Activated naive CD4-positive, alpha-beta T cell treated with anti-CD3 and anti-CD28 coated beads for 36 hours (primary cell): ENCODE measurements around the gene SLC16A9. TPM values are rescaled to one million over a fixed set of nuclear protein-coding genes. Genes with fewer than 3 reads are reported as not detected.
"Not testable (repeated sequence)": the region's sequence is repeated elsewhere in the genome, so short reads cannot be mapped to it uniquely, and the experiment has no call there.

Experiments
- CTCF ChIA-PET: fragments of 350-600 bp; sonication (Branson Sonifier 250); formaldehyde crosslinking; loops from one replicate; lab custom pipeline; 2021; ENCODE audit warnings: antibody characterized with exemption; lab: Charles Lee
- DNase-seq: peaks from one replicate; pipeline ENCODE4 v3.0.0-alpha.2; 2020
- H3K27ac Mint-ChIP-seq: one replicate; pipeline ENCODE4 v1.8.0; 2021; ENCODE audit warnings: mild to moderate bottlenecking, mixed read lengths
- H3K27me3 Mint-ChIP-seq: one replicate; pipeline ENCODE4 v1.8.0; 2021; ENCODE audit warnings: low read depth, mixed read lengths
- H3K36me3 Mint-ChIP-seq: one replicate; pipeline ENCODE4 v1.8.0; 2021; ENCODE audit warnings: low read depth, mixed read lengths
- H3K4me1 Mint-ChIP-seq: one replicate; pipeline ENCODE4 v1.8.0; 2021; ENCODE audit warnings: low read depth, mixed read lengths
- H3K4me3 Mint-ChIP-seq: one replicate; pipeline ENCODE4 v1.8.0; 2021; ENCODE audit warnings: mild to moderate bottlenecking, moderate library complexity, mixed read lengths
- H3K9me3 Mint-ChIP-seq: one replicate; pipeline ENCODE4 v1.8.0; 2021; ENCODE audit warnings: mixed read lengths
- intact Hi-C: fragments of 100-400 bp; cut with micrococcal nuclease; formaldehyde crosslinking; loops from one replicate; pipeline ENCODE4 v1.15.1; 2023
- total RNA-seq, 2 experiments: library from RNA; stranded (reverse); gene quantifications; one replicate each; pipeline ENCODE4 v1.2.3, GENCODE V29; 2021

The SLC16A9 gene, protein sequence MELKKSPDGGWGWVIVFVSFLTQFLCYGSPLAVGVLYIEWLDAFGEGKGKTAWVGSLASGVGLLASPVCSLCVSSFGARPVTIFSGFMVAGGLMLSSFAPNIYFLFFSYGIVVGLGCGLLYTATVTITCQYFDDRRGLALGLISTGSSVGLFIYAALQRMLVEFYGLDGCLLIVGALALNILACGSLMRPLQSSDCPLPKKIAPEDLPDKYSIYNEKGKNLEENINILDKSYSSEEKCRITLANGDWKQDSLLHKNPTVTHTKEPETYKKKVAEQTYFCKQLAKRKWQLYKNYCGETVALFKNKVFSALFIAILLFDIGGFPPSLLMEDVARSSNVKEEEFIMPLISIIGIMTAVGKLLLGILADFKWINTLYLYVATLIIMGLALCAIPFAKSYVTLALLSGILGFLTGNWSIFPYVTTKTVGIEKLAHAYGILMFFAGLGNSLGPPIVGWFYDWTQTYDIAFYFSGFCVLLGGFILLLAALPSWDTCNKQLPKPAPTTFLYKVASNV
- total RNA-seq = under 1 TPM; 0.84 to 0.86 TPM

- peak; percentile 89 for DNase-seq
- Mint-ChIP-seq H3K9me3 (no peaks in the 10 kb centered on the region), H3K27me3 (peaks cover 62% of the 10 kb centered on the region), H3K36me3 (no peaks in the 10 kb centered on the region), H3K27ac (no peak within 1 kb of the TSS), H3K4me3 (peak within 1 kb of the TSS; percentile 72), H3K4me1 (peaks cover 8% of the 10 kb centered on the region)
- CTCF ChIA-PET = interaction anchor here (0.6 to 1.7 kb wide), 8 partner anchors 8 to 198 kb away, joined by 3 to 8 read pairs (median 3); partner anchors contain the start of gene CCDC6
- intact Hi-C loops = loop anchor here (1.0 to 5.0 kb wide), 6 partner anchors 82 to 1442 kb away; partner anchors contain the start of genes CCDC6, CDK1, CISD1 and IPMK
Observed at GRCh38 chr10:59709395-59710125, at the start of gene SLC16A9. SLC16A9 (minus strand) TSS chr10:59709850; CDS start chr10:59684291, 25,559 bp downstream.

DNA sequence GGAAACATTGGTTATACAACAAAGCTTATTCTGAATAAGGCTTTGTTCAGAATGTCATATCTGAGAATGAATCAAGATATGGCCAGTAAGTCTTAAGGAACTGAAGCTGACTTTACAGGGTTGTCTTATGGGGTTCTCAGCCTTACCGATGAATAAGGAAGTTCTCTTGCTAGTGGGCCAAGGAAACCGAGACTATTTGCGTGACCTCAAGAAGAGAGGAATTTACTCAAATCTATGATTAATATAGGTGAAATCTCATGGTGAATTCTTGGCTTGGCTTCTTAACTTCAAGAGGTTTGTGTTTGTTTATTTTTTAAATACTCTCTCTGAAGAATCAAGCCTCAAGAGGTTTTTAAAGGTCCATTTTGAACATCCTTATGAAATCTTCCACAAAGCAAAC, 48.3 kb upstream of the SLC16A9 start:
- intact Hi-C loops = no loop called here

DNA sequence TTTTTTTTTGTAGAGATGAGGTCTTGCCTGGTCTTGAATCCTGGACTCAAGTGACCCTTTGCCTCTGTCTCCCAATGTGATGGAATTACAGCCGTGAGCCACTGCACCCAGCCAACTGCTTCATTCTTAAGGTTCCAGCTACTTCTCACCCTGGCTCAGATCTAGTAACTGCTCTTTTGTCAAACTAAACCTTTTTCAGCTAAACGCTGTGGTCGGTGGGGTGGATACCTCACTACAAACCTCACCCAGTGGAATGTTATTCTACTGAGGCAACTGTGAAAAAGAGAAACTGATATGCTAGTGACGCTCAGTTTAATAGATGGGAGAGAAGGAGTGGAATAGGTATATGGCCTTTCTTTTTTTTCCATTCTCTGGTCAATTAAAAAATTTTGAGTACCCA, 45.3 kb upstream of the SLC16A9 start:
- intact Hi-C loops = no loop called here
- DNase-seq = no peak
- H3K27ac Mint-ChIP-seq = no peak overlapping the region
- CTCF ChIA-PET = no interaction called here
- no peak overlapping the region for H3K4me3 Mint-ChIP-seq
- H3K36me3 Mint-ChIP-seq = no peaks in the 10 kb centered on the region
- no peaks in the 10 kb centered on the region for H3K9me3 Mint-ChIP-seq
- H3K4me1 Mint-ChIP-seq = no peaks in the 10 kb centered on the region
- peaks cover 16% of the 10 kb centered on the region for H3K27me3 Mint-ChIP-seq

More for the DNA sequence above, 48.3 kb upstream of the SLC16A9 start:
- Mint-ChIP-seq H3K27ac (no peak overlapping the region), H3K27me3 (peaks cover 3% of the 10 kb centered on the region), H3K36me3 (no peaks in the 10 kb centered on the region), H3K4me3 (no peak overlapping the region), H3K4me1 (no peaks in the 10 kb centered on the region), H3K9me3 (peaks cover 7% of the 10 kb centered on the region)
- no peak for DNase-seq
- CTCF ChIA-PET = no interaction called here

DNA sequence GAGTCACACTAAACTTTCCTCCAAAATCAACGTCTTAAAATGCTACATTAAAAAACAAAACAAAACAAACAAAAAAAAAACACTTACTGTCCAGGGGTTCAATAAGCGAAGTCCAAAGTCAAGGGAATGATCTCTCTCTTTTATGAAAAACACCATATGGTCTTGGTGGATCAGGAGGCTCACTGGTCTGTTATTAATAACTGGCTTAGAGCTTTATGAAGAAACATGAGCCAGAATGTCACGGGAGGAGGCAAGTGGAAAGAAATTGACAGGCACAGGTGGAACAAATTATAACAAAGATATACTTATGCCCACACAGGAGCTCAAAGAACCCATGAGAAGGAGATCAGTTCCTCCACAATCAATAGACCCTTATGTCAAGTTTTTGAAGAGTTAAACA, 43.6 kb upstream of the SLC16A9 start, which contains the start of gene MRLN:
TSS of gene MRLN (minus strand) at position 189 of the 400 bp plus-strand sequence.
- Mint-ChIP-seq H3K36me3 (no peaks in the 10 kb centered on the region), H3K4me3 (no peak within 1 kb of the TSS), H3K4me1 (no peaks in the 10 kb centered on the region), H3K9me3 (no peaks in the 10 kb centered on the region), H3K27ac (no peak within 1 kb of the TSS), H3K27me3 (peaks cover 22% of the 10 kb centered on the region)
- DNase-seq = no peak
- CTCF ChIA-PET = no interaction called here
- intact Hi-C loops = no loop called here

- Mint-ChIP-seq H3K4me3 (no peak overlapping the region), H3K27me3 (peaks cover 28% of the 10 kb centered on the region), H3K27ac (no peak overlapping the region), H3K4me1 (no peaks in the 10 kb centered on the region), H3K9me3 (no peaks in the 10 kb centered on the region), H3K36me3 (no peaks in the 10 kb centered on the region)
- CTCF ChIA-PET = interaction anchor here (2.3 kb wide), 1 partner anchor 127 kb away, joined by 7 read pairs; no protein-coding TSS in a partner anchor
- intact Hi-C loops = no loop called here
- DNase-seq = no peak
Observed at GRCh38 chr10:59752278-59752940, 42.8 kb upstream of the SLC16A9 start.

DNA sequence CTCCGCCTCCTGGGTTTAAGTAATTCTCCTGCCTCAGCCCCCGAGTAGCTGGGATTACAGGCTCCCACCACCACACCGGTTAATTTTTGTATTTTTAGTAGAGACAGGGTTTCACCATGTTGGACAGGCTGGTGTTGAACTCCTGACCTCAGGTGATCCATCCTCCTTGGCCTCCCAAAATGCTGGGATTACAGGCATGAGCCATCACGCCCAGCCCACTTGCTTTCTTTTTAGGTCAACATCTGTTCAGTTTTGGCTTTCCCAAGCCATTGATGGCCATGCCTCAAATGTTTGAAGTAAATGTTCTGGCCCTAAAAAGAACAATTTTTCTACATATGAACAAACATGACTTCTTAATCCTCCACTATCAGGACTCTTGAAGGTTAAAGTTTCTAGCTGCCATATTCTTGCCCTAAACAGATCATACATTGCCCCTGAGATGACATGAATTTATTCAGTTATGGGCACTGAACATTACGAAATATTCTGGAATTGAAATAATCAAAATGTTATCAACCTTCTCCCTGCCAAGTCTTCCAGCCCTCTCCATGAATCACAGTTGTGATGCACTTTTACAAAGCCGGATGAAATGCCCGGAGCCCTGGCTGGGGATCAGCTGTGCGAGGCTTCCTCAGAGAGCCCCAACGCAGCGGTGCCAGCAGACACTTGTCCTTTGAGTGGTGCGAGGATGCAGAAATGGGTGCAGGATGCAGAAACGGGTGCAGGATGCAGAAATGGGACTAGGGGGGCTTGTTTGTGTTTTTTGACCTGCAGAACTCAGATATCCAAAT, 40.7 kb upstream of the SLC16A9 start:
- Mint-ChIP-seq H3K4me1 (no peaks in the 10 kb centered on the region), H3K27ac (no peak overlapping the region), H3K27me3 (peaks cover 30% of the 10 kb centered on the region), H3K4me3 (no peak overlapping the region), H3K9me3 (no peaks in the 10 kb centered on the region), H3K36me3 (no peaks in the 10 kb centered on the region)
- CTCF ChIA-PET = interaction anchor here (0.6 to 2.3 kb wide), 2 partner anchors 123 to 125 kb away, joined by 4 to 7 read pairs; no protein-coding TSS in a partner anchor
- no peak for DNase-seq
- intact Hi-C loops = no loop called here

- Mint-ChIP-seq H3K4me3 (no peak overlapping the region), H3K27ac (no peak overlapping the region), H3K4me1 (no peaks in the 10 kb centered on the region), H3K9me3 (peaks cover 2% of the 10 kb centered on the region), H3K36me3 (no peaks in the 10 kb centered on the region), H3K27me3 (peaks cover 30% of the 10 kb centered on the region)
- intact Hi-C loops = no loop called here
- CTCF ChIA-PET = no interaction called here
- DNase-seq = no peak
Observed at GRCh38 chr10:59748834-59749233, 39.2 kb upstream of the SLC16A9 start.

DNA sequence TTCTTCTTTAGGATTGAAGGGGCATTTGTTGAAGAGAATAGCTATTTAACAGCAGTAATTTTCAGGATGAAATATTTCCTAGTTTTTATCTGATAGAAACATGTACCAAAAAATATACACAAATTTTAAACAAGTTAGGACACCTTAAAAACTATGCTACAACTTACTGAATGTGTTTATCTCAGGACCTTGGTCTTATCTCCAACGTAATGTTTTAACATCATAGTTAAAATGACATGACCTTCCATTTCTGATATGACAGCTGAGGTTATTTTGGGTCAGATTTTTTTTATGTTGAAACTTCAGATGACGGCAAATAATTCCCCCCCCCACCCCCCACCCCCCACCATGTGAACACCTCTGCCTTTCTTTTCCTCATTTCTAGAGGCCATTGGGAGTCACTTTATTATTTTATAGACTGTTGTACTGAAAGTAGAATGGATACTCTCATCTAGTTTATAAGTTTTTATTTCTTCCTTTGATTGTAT, 35.6 kb upstream of the SLC16A9 start:
- Mint-ChIP-seq H3K4me3 (no peak overlapping the region), H3K27me3 (peaks cover 17% of the 10 kb centered on the region), H3K9me3 (peaks cover 5% of the 10 kb centered on the region), H3K36me3 (no peaks in the 10 kb centered on the region), H3K4me1 (no peaks in the 10 kb centered on the region), H3K27ac (no peak overlapping the region)
- no peak for DNase-seq
- CTCF ChIA-PET = no interaction called here
- intact Hi-C loops = no loop called here

DNA sequence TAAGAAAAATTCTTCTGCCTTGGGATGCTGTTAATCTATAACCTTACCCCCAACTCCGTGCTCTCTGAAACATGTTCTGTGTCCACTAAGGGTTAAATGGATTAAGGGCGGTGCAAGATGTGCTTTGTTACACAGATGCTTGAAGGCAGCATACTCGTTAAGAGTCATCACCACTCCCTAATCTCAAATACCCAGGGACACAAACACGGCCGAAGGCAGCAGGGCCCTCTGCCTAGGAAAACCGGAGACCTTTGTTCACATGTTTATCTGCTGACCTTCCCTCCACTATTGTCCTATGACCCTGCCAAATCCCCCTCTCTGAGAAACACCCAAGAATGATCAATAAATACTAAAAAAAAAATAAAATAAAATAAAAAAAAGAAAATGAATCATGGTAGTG, 35.1 kb upstream of the SLC16A9 start:
- H3K27ac Mint-ChIP-seq, CTCF ChIA-PET, DNase-seq, H3K9me3 Mint-ChIP-seq, intact Hi-C loops, H3K36me3 Mint-ChIP-seq, H3K4me3 Mint-ChIP-seq, H3K4me1 Mint-ChIP-seq: not testable (repeated sequence)
- peaks cover 16% of the 10 kb centered on the region for H3K27me3 Mint-ChIP-seq

DNA sequence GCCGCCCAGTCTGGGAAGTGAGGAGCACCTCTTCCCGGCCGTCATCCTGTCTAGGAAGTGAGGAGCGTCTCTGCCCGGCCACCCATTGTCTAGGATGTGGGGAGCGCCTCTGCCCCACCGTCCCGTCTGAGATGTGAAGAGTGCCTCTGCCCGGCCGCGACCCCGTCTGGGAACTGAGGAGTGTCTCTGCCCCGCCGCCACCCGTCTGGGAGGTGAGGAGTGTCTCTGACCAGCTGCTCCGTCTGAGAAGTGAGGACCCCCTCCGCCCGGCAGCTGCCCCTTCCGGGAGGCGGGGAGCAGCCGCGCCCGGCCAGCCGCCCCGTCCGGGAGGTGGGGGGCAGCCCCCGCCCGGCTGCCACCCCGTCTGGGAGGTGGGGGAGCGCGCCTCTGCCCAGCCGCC, 34.5 kb upstream of the SLC16A9 start:
- H3K36me3 Mint-ChIP-seq, H3K9me3 Mint-ChIP-seq, DNase-seq, CTCF ChIA-PET, H3K27ac Mint-ChIP-seq, H3K4me1 Mint-ChIP-seq, intact Hi-C loops, H3K4me3 Mint-ChIP-seq: not testable (repeated sequence)
- peaks cover 14% of the 10 kb centered on the region for H3K27me3 Mint-ChIP-seq

GRCh38 chr10:59741583-59741982, 31.9 kb upstream of the SLC16A9 start:
- intact Hi-C loops = no loop called here
- Mint-ChIP-seq H3K27ac (no peak overlapping the region), H3K9me3 (peaks cover 5% of the 10 kb centered on the region), H3K27me3 (peaks cover 6% of the 10 kb centered on the region), H3K4me3 (no peak overlapping the region), H3K36me3 (no peaks in the 10 kb centered on the region), H3K4me1 (no peaks in the 10 kb centered on the region)
- DNase-seq = no peak
- CTCF ChIA-PET = no interaction called here
